ENCODE measurements around the gene DIP2C.
"Not testable (repeated sequence)": the region's sequence is repeated elsewhere in the genome, so short reads cannot be mapped to it uniquely, and the experiment has no call there.

Gene DIP2C

DNA sequence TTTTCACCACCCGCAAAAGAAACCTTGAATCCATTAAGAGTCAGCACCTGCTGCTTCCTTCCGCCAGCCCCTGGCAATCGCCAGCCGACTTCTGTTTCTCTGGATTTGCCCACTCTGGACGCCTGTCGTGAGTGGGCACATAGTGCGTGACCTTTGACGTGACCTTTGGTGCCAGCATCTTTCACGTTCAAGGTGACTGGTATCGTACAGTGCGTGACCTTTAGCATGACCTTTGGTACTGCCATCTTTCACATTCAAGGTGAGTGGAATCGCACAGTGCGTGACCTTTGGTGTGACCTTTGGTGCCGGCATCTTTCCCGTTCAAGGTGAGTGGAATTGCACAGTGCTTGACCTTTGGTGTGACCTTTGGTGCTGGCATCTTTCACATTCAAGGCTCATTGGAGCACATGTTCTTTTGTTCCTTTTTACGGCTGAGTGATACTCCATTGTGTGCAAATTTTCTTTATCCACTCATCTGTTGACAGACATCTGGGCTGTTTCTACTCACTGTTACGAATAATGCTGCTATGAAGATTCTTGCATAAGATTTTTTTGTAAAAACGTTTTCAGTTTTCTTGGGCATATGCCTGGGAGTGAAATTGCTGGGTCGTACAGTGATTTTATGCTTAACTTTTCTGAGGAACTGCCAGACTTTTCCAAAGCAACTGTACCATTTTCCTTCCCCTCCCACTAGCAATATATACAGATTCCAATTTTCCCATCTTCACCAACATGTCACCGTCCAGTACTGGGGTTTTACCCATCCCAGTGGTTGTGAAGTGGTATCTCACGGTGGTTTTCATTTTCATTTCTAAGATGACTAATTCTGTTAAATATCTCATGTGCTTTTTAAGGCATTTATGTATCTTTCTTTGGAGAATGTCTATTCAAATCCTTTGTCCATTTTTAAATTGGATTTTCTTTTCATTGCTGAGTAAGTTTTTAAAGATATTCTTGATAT, 145.3 kb downstream of the DIP2C start:
- in situ Hi-C loops (cut with MboI; ENCODE audit: low sequenced_read_pairs), result no loop called here

DNA sequence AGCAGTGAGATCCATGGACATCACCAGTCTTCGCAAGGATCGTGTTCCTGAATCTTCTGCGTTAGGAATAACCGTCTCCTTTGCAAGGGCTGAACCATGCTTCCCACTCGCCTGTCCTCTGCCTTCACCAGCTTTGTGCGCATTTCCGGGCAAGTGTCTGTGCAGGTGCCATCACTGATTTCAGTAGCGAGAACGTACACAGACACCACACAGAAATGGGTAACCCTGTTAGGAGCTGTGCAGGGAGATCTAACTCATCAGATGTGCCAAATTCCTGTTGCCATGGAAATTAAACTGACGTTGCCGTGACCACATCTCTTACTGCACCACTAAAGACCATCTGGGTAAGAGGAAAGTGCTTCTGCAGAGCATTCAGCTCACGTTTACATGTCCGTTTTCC, 146.3 kb downstream of the DIP2C start:
- in situ Hi-C loops (cut with MboI; ENCODE audit: low sequenced_read_pairs), result no loop called here

DNA sequence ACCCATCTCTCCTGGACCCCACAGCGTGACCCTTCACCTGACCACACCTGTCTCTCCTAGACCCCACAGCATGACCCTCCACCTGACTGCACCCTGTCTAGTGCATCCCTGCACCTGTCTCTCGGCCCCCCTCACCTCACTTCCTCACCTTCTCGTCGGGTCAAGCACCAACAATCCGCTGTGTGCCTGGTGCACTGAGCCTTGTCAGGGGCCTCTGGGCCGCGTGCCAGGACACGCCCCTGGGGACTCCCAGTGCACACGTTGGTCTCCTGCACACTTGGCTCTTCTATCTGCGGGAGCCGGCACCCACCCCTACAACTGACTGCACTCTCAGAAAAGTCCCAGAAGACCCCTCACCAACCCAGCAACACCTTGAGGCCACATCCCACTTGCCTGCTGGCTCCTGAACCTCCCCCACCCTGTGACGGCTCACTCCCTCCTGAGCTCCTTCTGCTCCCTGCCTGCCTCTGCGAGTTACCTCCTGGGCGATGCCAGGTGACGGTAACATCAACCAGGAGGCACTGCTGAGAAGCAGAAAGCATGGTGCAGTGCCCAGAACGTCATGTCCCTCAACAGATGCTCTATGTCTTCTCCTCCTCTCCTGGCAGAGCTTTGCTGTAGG, 147.6 kb downstream of the DIP2C start:
- in situ Hi-C loops (cut with MboI; ENCODE audit: low sequenced_read_pairs), result no loop called here

DNA sequence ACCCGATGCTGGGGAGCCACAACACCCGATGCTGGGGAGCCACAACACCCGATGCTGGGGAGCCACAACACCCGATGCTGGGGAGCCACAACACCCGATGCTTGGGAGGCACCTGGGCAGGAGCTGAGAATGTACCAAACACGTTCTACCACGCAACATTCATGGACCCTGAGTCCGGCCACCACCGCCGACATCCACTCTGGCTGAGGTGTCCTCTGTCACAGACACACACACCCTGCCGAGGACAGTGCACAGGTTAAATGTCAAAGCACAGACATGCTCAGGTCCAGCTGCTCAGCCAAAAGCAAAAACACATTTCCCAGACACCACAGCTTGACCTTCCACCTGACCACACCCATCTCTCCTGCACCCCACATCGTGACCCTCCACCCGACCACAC, 148.4 kb downstream of the DIP2C start:
- in situ Hi-C loops (cut with MboI; ENCODE audit: low sequenced_read_pairs), result no loop called here

DNA sequence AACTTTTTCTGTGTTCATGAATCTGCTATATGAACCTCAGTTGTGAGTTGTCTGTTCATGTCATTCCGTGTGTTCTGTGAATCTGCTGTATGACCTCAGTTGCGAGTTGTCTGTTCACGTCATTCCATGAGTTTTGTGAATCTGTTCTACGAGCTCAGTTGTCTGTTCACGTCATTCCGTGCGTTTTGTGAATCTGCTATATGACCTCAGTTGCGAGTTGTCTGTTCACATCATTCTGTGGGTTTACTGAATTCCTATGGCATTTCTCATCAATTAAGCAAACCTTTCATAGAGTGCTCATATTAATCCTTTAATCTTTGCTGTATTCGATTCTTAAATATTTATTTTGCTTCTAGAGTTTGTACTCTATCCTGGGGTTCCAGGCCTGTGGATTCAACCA, 150.6 kb downstream of the DIP2C start:
- in situ Hi-C loops (cut with MboI; ENCODE audit: low sequenced_read_pairs), result no loop called here

DNA sequence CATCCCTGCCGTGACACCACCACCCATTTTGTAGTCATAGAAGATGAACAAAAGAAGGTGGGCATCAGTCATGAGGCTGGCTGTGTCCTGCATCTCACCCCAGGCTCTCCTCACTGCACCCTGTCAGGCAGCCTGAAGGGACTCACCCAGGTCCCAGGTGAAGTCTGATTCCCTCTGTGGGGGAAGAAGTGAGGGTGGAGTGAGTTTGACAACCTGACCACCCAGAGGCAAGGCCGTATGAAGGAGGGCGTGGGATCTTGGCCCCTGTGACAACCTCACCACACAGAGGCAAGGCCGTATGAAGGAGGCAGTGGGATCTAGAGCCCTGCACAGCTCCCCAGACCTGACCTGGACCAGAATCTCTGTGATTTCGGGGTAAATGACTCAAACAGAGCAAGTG, 152.5 kb downstream of the DIP2C start:
- in situ Hi-C loops (cut with MboI; ENCODE audit: low sequenced_read_pairs), result no loop called here

DNA sequence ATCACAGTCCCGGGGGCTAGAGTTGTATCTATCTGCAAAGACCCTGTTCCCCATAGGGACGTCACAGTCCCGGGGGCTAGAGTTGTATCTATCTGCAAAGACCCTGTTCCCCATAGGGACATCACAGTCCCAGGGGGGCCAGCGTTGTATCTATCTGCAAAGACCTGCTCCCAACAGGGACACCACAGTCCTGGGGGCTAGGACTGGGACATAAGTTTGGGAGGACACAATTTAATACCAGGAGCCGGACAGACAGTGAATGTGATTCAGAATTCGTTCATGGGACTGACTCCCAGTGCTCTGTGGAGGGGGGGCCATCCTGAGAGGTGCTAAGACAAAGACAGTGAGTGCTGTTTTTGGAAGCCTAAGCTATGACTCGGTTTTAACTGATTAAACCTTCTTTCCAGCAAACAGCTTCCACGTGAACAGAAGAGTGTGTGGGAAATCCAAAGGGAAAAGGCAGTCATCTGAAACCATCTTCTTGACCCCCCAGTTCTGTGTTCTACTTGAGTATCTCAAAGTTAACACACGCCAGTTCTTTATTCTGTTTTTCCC, 153.0 kb downstream of the DIP2C start:
- in situ Hi-C loops (cut with MboI; ENCODE audit: low sequenced_read_pairs), result no loop called here

DNA sequence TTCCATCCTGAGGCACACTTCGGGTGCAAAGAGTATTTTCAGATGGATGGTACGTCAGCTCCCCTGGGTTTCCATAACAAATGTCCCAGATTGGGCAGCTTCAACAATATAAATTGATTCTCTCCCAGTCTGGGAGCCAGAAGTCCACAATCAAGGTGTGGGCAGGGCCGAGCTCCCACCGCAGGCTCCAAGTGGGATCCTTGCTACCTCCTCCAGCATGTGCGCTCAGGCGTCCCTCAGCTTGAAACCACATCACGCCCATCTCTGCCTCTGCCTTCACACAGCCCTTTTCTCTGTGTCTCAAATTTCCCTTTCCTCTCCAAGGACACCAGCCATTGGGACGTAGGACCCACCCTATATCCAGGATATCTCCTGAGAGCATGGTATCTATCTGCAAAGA, 153.5 kb downstream of the DIP2C start:
- in situ Hi-C loops (cut with MboI; ENCODE audit: low sequenced_read_pairs), result no loop called here

DNA sequence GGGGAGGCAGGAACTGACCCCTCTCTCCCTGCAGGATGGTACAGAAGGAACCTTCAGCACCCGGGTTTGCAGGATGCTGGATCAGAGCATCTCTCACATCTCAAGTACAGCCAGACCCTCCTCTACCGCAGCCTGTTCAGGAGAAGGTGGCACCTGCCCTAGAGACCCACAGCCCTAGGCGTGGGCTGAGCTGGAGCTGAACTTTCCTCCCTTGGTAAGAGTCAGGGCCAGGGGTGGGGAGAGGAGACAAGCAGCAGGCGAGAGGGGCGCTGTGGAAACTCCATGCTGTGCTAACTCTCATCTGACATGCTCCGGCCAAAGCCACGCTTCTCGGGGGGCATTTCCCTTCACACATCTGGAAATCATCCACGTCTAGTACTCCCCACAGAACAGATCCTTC, 154.4 kb downstream of the DIP2C start:
- in situ Hi-C loops (cut with MboI; ENCODE audit: low sequenced_read_pairs), result no loop called here

DNA sequence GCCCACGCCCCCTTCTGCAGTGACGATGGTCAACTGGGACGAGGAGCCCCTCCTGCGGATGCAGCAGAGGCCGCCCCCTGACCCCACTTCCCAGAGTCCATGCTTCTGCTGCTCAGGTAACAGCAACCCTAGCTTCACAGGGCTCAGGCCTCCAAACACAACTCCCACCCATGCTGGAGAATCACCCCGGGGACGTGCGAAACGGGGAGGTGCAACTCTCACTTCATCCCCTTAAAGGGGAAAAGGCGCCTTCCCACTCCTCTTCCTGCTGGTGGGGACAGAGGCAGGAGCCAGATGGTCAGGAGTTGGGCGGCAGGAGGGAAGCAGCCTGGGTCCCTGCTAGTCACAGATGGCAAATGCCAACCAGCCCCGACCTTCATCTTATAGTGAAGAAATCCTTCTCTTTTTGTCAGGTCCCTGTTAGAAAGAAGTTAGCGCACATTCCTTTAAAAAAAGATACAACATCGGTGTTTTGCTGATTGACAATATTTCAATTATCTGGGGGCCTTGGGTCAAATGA, 155.4 kb downstream of the DIP2C start:
- in situ Hi-C loops (cut with MboI; ENCODE audit: low sequenced_read_pairs), result no loop called here

DNA sequence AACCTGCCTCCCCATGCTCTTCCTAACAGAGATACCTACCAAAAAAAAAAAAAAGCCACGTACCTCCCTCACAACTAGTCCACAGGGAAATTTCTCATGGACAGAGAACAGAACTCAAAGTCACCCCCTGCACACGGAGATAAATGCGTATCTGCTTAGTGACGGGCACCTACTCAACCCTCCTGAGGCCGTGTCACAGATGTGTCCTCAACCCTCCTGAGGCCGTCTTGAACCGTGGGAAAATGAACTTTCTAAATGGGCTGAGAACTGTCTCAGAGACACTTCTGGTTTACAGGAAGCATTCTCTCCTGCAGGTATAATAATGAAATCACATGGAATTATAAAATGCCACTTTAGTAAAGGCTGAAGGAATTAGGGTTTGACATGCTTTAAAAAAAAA, 155.9 kb downstream of the DIP2C start:
- in situ Hi-C loops (cut with MboI; ENCODE audit: low sequenced_read_pairs), result no loop called here

DNA sequence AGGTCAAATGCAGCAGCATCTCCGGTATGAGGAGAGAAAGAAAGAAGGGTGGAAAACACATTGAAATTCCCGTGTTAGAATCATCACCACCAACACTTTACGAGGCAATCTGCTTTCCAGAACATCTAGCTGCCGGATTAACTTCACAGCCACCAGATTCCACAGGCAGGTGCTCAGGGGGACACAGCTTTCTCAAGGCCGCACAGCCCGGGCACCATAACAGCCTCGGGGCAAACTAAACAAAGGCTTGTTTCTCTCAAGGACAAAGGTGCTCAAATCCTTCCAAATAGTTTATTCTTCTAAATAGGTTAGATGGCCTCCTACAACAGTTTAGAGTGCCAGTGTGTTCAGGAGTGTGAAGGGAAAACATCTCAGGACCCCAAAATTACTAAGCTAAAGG, 156.3 kb downstream of the DIP2C start:
- in situ Hi-C loops (cut with MboI; ENCODE audit: low sequenced_read_pairs), result no loop called here

DNA sequence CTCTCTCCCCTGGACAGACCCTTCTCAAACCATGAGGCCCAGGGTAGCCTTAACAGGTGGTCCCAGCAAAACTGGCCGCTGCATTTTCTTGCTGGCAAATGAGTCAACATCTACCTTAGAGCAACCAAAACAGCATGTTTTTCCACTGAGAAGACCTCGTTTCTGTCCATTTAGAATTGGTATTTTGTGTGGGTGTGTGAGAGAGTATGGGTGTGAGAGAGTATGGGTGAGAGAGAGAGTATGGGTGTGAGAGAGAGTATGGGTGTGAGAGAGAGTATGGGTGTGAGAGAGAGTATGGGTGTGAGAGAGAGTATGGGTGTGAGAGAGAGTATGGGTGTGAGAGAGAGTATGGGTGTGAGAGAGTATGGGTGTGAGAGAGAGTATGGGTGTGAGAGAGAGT, 157.1 kb downstream of the DIP2C start:
- in situ Hi-C loops (cut with MboI; ENCODE audit: low sequenced_read_pairs), result not testable (repeated sequence)

DNA sequence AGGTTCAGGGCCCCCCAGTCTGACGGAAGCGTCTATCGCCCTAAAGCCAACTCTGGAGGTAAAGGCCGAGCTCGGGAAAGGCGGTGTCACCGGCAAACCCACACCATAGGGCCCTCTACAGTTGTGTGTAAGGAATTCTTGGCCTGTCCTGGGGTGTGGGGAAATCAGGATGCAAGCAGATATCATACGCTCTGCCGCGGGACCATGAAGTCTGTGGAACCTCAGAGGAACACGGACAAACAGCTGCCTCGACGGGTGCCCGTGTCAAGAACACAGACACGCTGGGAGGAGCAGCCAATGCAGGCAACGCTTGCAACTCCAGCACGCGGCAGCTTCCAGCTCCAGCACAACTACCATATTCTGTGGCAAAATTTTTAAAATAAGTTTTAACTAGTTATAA, 157.9 kb downstream of the DIP2C start:
- in situ Hi-C loops (cut with MboI; ENCODE audit: low sequenced_read_pairs), result no loop called here

DNA sequence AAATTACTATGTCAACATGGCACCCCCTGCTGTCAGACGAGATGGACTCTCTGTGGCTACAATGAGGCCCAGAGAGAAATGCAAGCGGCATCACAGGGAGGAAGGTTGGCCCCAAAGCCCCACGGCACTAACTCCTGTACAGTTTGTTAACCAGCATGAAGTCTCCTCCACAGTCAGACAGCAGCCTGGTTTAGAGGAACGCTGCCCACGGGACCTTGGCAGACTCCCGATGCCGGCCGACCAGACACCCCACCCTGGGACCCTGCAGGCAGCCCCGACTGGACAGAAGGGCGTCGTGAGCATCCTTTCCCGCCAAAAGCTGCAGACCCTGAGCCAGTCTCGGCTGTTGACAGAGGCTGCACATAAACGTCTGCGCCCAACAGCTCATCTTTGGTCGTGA, 158.8 kb downstream of the DIP2C start:
- in situ Hi-C loops (cut with MboI; ENCODE audit: low sequenced_read_pairs), result no loop called here

DNA sequence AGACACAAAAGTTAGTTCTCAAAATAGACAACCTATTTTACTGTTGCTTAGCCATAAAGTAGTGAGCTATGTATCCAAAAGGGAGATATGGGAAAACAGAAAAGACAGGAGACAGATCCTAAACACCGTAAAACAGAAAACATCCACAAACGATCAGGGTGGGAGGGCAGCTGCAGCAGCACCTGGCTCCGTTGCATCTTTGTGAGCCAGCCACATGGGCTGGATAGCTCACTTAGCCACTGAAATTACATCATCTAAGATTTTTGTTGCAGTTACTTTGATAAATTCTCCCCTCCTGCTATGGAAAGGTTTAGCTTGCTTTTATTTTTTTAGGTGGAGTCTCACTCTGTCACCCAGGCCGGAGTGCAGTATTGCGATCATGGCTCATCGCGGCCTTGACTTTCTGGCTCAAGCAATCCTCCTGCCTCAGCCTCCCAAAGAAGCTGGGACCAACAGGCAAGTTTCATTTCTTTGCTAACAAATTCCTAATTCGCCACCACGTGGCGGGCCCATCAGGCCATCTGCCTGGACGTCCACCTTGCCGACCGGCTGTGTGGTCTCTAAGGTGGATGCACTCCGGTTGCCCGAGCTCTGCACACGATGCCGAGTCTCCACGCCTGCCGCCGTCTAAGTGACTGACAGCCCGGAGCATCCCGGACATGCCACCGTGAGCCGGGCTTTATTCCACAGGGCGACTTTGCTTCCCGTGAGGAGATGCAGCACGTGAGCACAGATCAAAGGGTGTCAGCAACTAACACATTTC, 159.8 kb downstream of the DIP2C start:
- in situ Hi-C loops (cut with MboI; ENCODE audit: low sequenced_read_pairs), result no loop called here

DNA sequence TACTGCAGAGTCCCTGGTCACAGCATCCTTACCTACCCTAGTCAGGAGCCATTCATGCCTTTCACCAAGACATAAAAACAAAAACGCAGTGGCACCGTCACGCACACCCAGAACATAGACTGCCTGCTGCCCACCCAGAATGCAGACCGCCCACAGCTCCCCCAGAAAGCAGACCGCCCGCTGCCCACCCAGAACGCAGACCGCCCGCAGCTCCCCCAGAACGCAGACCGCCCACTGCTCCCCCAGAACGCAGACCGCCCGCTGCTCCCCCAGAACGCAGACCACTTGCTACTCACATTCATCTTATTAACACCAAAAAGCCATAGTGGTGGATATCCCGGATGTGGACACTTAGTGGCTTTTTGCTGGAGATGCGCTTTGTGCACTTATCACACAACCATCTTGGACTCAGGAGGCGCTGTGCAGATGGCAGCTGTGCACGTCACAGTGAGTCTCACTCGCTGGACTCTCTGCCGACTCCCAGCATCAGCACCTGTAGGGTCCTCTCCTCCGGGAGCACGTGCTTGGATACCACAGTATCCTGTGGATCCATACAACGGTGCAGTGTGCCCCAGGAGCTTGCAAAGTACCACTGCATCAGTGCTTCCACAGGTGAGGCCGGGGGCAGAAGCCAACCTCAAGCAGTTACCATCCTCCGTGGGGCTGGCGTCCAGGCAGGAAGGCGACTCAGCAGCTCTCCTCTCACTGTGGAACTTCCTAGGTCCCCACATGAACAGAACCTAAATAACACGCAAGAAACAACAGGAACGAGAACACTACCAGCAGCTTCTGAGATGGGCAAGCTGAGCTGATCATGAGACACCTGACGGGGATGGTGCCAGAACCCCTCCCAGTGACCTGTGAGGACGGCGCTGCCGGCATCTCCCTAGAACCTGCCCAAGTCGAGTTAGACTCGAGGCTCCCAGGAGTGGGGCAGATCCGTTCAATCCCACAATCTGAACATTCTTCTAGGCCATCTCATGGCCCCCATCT, 161.0 kb downstream of the DIP2C start:
- in situ Hi-C loops (cut with MboI; ENCODE audit: low sequenced_read_pairs), result no loop called here

DNA sequence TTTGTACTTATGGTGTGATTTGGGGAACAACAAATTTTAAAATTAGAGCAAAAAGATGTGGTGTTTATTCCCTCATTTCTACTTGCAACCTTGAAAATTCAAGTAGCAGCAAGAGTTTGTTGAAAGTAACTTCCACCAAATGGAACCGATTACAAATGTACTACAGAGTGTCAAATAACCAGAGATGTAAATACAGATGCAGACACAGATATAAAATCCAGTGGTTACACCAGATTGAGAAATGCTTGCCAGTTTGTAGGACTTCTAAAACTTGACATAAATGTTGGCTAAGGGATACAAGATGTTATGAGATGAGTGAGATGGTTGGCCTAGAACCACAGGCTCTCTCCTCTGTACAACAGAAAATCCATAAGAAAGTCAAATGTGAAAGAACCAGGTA, 162.1 kb downstream of the DIP2C start:
- in situ Hi-C loops (cut with MboI; ENCODE audit: low sequenced_read_pairs), result no loop called here

DNA sequence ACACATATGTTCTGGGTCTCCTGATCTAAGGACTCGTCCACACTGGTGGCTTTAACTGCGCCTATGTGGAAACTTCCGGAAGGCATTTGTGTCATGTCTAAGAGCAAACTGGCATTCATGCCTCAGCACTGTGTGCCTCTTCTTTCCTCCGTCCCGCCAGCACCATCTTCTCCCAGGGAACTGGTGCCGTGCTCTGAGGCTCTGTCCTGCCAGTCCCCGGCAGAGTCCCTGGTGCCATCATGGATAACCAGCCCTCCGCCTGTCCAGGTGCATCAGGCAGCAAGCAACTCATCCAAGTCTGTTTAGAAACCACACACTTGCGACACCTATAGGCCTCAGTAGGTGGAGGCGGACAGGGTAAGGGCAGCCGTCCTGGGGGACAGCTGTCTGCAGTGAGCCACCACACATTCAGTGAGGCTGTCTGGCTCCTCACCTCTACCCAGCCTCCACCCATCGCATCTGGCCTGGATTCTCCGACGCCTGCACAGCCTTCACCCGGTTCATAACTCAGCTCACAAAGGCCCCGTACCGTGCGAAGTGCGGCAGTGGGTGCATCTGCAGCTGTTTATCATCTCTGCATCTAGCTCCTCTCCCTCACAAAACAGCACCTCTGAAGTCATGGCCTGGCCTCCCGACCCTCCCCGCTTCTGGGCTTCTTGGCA, 162.7 kb downstream of the DIP2C start:
- in situ Hi-C loops (cut with MboI; ENCODE audit: low sequenced_read_pairs), result no loop called here
